GM12878 (cell line): ENCODE data around the gene SLIT1. TPM values are rescaled to one million over a fixed set of nuclear protein-coding genes. Genes with fewer than 3 reads are reported as not detected.

ENCODE experiments used
- ESRRA ChIP-seq: IDR thresholded peaks from 2 replicates; pipeline ENCODE4 v1.6.1; 2012; ENCODE audit warnings: mild to moderate bottlenecking, low read length, improper control_type of control experiment
- RAD51 ChIP-seq: fragments of 450-650 bp; IDR thresholded peaks from 2 replicates; pipeline ENCODE4 v1.6.1; 2016; ENCODE audit warnings: moderate library complexity, mild to moderate bottlenecking, inconsistent platforms
- SIX5 ChIP-seq: IDR thresholded peaks from 2 replicates; pipeline ENCODE4 v1.6.1; 2011; ENCODE audit warnings: mild to moderate bottlenecking, low read depth, low read length, moderate library complexity; ENCODE audit not compliant: severe bottlenecking
- SMAD1 ChIP-seq: fragments of 450-650 bp; IDR thresholded peaks from 2 replicates; pipeline ENCODE4 v1.6.1; 2018; ENCODE audit warnings: mild to moderate bottlenecking, low read depth; ENCODE audit not compliant: partially characterized antibody
- SMC3 ChIP-seq: IDR thresholded peaks from 2 replicates; pipeline ENCODE4 v1.6.1; 2011; ENCODE audit warnings: low read length, improper control_type of control experiment, borderline replicate concordance
- ZBTB40 ChIP-seq: fragments of 450-650 bp; IDR thresholded peaks from 2 replicates; pipeline ENCODE4 v1.6.1; 2016; ENCODE audit warnings: mild to moderate bottlenecking, moderate library complexity, borderline replicate concordance
- ZNF384 ChIP-seq: IDR thresholded peaks from 2 replicates; pipeline ENCODE4 v1.6.1; 2012; ENCODE audit warnings: low read depth, mild to moderate bottlenecking, low read length, improper control_type of control experiment, borderline replicate concordance
- polyA plus RNA-seq, 11 experiments: library from polyadenylated mRNA; depleted of rRNA in 4 of 11; unstranded in 6 of 11; stranded (reverse) in 5 of 11; fragments of >200 nt; fragmentation: Nextera tagmentation in 4 of 11; fragmentation: Illumina TruSeq in 1 of 11; extraction: Ambion mirVana in 4 of 11; extraction: Trizol in 1 of 11; gene quantifications; 1 replicate in 1 of 11; 2 replicates in 10 of 11; pipeline versions ENCODE4 v1.2.1 to v1.2.3, GENCODE V29; 2011 to 2016; ENCODE audit warnings: inconsistent platforms in 2 of 11, missing spikeins in 2 of 11, low read depth in 1 of 11
- total RNA-seq, 4 experiments: library from RNA; depleted of rRNA in 3 of 4; stranded (reverse); fragments of >200 nt in 3 of 4; fragmentation: Illumina TruSeq in 1 of 4; extraction: Trizol in 1 of 4; gene quantifications; 2 replicates each; pipeline versions ENCODE4 v1.2.1 to v1.2.3, GENCODE V29; 2013 to 2021
- TF ChIP-seq, protein P1 (sequence below): IDR thresholded peaks from 2 replicates; pipeline ENCODE4 v1.6.1; 2011; ENCODE audit warnings: borderline replicate concordance, low read depth, mild to moderate bottlenecking, moderate library complexity, low read length; ENCODE audit not compliant: insufficient read depth, poor library complexity, severe bottlenecking
- TF ChIP-seq, protein P2 (sequence below): fragments of 450-650 bp; IDR thresholded peaks from 2 replicates; pipeline ENCODE4 v1.6.1; 2017; ENCODE audit warnings: mild to moderate bottlenecking, moderate library complexity
- TF ChIP-seq, protein P3 (sequence below): IDR thresholded peaks from 2 replicates; pipeline ENCODE4 v1.6.1; 2012; ENCODE audit warnings: low read depth, low read length, improper control_type of control experiment

SLIT1 gene
- total and polyA plus RNA-seq, 10 of the 15 experiments (the other 5 are each of a cell fraction or from before 2014, with no cell fraction given) = 0.04 to 0.19 (median 0.06) TPM; not detected in 4

- no peak for TF ChIP-seq SMAD1
- TF ChIP-seq RAD51 = no peak
- TF ChIP-seq, protein P1, sequence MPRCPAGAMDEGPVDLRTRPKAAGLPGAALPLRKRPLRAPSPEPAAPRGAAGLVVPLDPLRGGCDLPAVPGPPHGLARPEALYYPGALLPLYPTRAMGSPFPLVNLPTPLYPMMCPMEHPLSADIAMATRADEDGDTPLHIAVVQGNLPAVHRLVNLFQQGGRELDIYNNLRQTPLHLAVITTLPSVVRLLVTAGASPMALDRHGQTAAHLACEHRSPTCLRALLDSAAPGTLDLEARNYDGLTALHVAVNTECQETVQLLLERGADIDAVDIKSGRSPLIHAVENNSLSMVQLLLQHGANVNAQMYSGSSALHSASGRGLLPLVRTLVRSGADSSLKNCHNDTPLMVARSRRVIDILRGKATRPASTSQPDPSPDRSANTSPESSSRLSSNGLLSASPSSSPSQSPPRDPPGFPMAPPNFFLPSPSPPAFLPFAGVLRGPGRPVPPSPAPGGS = no peak
- TF ChIP-seq, protein P2, sequence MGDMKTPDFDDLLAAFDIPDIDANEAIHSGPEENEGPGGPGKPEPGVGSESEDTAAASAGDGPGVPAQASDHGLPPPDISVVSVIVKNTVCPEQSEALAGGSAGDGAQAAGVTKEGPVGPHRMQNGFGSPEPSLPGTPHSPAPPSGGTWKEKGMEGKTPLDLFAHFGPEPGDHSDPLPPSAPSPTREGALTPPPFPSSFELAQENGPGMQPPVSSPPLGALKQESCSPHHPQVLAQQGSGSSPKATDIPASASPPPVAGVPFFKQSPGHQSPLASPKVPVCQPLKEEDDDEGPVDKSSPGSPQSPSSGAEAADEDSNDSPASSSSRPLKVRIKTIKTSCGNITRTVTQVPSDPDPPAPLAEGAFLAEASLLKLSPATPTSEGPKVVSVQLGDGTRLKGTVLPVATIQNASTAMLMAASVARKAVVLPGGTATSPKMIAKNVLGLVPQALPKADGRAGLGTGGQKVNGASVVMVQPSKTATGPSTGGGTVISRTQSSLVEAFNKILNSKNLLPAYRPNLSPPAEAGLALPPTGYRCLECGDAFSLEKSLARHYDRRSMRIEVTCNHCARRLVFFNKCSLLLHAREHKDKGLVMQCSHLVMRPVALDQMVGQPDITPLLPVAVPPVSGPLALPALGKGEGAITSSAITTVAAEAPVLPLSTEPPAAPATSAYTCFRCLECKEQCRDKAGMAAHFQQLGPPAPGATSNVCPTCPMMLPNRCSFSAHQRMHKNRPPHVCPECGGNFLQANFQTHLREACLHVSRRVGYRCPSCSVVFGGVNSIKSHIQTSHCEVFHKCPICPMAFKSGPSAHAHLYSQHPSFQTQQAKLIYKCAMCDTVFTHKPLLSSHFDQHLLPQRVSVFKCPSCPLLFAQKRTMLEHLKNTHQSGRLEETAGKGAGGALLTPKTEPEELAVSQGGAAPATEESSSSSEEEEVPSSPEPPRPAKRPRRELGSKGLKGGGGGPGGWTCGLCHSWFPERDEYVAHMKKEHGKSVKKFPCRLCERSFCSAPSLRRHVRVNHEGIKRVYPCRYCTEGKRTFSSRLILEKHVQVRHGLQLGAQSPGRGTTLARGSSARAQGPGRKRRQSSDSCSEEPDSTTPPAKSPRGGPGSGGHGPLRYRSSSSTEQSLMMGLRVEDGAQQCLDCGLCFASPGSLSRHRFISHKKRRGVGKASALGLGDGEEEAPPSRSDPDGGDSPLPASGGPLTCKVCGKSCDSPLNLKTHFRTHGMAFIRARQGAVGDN = no peak
- TF ChIP-seq ESRRA = no peak
- TF ChIP-seq SIX5 = no peak
- TF ChIP-seq ZBTB40 = no peak
- TF ChIP-seq SMC3 = no peak
- TF ChIP-seq ZNF384 = no peak
- TF ChIP-seq, protein P3, sequence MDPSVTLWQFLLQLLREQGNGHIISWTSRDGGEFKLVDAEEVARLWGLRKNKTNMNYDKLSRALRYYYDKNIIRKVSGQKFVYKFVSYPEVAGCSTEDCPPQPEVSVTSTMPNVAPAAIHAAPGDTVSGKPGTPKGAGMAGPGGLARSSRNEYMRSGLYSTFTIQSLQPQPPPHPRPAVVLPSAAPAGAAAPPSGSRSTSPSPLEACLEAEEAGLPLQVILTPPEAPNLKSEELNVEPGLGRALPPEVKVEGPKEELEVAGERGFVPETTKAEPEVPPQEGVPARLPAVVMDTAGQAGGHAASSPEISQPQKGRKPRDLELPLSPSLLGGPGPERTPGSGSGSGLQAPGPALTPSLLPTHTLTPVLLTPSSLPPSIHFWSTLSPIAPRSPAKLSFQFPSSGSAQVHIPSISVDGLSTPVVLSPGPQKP = no peak
- TF ChIP-seq, all 136 proteins: peak for 0
These were observed 19.3 kb upstream of the SLIT1 start (continued) for GRCh38 chr10:97204826-97205679.
